Subcutaneous abdominal adipose tissue (tissue), 5 donors: ENCODE results near the gene CLSTN2.

Experiments
- H3K27ac ChIP-seq: one replicate; pipeline ENCODE4 v1.7.0; 2013; ENCODE audit warnings: low read depth, mild to moderate bottlenecking, inconsistent platforms, low read length, moderate library complexity
- H3K27me3 ChIP-seq, 5 donors: one replicate each; pipeline ENCODE4 v1.7.0; 2013; ENCODE audit warnings: low read length in 5 of 5, inconsistent platforms in 1 of 5; ENCODE audit not compliant: control insufficient read depth in 5 of 5, insufficient read depth in 4 of 5
- H3K36me3 ChIP-seq, 5 donors: one replicate each; pipeline ENCODE4 v1.7.0; 2013; ENCODE audit warnings: low read length in 5 of 5; ENCODE audit not compliant: control insufficient read depth in 5 of 5, insufficient read depth in 5 of 5
- H3K4me1 ChIP-seq, 5 donors: one replicate each; pipeline ENCODE4 v1.7.0; 2013; ENCODE audit warnings: low read length in 5 of 5, mild to moderate bottlenecking in 3 of 5, moderate library complexity in 1 of 5; ENCODE audit not compliant: control insufficient read depth in 5 of 5, insufficient read depth in 5 of 5
- H3K4me3 ChIP-seq, 5 donors: one replicate each; pipeline ENCODE4 v1.7.0; 2013; ENCODE audit warnings: low read length in 5 of 5, low read depth in 1 of 5
- H3K9ac ChIP-seq, 5 donors: one replicate each; pipeline ENCODE4 v1.7.0; 2013; ENCODE audit warnings: low read length in 5 of 5, mild to moderate bottlenecking in 4 of 5, moderate library complexity in 3 of 5
- H3K9me3 ChIP-seq, 5 donors: one replicate each; pipeline ENCODE4 v1.7.0; 2013; ENCODE audit warnings: low read length in 5 of 5; ENCODE audit not compliant: control insufficient read depth in 5 of 5
- donor health status: healthy.
- donor health status: healthy.
- donor health status: healthy.
- donor health status: healthy.
- donor health status: healthy.

The CLSTN2 gene

DNA sequence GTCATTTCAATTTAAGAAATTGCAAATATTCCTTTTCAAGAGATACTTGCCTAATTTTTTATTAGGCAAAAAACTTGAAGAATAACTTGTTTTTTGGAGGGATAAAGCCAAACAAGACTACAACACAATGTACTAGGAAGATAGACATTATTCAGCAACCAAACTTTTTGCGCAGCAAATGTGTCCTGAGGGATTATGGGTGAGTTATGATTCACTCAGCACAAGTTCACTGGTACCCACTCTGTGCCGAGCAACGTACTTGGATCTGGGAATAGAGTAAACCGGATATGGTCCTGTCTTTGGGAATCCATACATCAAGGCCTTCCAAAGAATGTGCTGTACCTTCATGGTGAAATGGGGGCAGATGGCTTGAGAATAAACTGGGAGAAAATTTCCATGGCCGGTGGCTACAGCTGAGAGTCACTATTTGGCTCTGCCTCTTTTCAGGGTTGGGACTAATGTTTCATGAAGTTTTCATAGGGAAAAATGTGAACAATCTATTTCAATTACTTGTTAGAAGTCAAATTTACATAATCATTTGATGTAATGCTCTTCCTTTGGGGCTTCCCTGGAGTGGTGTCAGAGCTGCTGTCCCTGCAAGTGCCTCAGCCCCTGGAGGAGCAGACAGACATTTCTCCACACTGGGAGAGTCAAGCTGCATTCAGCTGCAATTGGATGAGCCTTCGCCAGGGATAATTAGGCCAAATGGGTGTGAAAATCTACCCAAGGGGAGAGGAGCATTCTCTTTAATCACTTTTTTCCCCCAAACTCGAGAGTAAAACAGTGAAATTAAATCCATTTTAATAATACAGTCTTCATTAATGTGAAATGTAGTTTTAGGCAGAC lies 315.2 kb downstream of the CLSTN2 start:
- Histone ChIP-seq H3K36me3 (no peaks in the 10 kb centered on the region), H3K27me3 (no peaks in the 10 kb centered on the region), H3K27ac (no peak overlapping the region), H3K4me1 (peaks cover 3 to 23% (median 18%) of the 10 kb centered on the region in 5 donors), H3K9ac (no peak overlapping the region), H3K4me3 (no peak overlapping the region), H3K9me3 (no peaks in the 10 kb centered on the region)

- Histone ChIP-seq H3K4me3 (no peak overlapping the region), H3K4me1 (peaks cover 3 to 17% (median 13%) of the 10 kb centered on the region in 5 donors), H3K27me3 (no peaks in the 10 kb centered on the region), H3K9ac (no peak overlapping the region), H3K36me3 (no peaks in the 10 kb centered on the region), H3K27ac (no peak overlapping the region), H3K9me3 (no peaks in the 10 kb centered on the region)
Measured at GRCh38 chr3:140250945-140251344, 316.0 kb downstream of the CLSTN2 start.

DNA sequence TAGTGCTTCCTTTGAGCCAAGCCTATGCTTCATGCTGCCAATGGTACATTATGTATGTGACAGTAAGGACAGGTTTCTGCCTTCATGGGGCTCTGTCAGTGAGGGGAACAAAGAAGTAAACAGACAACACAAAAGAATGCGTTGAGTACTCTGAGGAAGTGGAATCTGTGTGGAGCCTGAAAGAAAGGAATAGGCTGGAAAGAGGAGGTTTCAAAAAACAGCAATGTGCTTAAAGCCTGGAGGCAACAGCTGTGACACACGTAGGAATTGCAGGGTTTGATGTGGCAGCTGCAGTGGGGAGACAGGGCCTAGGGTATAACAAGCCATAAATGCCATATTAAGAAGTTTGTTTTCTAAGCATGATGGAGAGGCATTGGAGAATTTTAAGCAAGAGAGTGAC lies 316.7 kb downstream of the CLSTN2 start:
- Histone ChIP-seq H3K27ac (no peak overlapping the region), H3K9me3 (no peaks in the 10 kb centered on the region), H3K4me1 (peaks cover 3 to 17% (median 13%) of the 10 kb centered on the region in 5 donors), H3K9ac (no peak overlapping the region), H3K27me3 (no peaks in the 10 kb centered on the region), H3K36me3 (no peaks in the 10 kb centered on the region), H3K4me3 (no peak overlapping the region)

- Histone ChIP-seq H3K4me3 (no peak overlapping the region), H3K4me1 (peaks cover 3 to 17% (median 13%) of the 10 kb centered on the region in 5 donors), H3K27me3 (no peaks in the 10 kb centered on the region), H3K36me3 (no peaks in the 10 kb centered on the region), H3K9ac (no peak overlapping the region), H3K27ac (no peak overlapping the region), H3K9me3 (no peaks in the 10 kb centered on the region)
Measured at GRCh38 chr3:140252812-140253656, 318.0 kb downstream of the CLSTN2 start.

GRCh38 chr3:140258222-140258724 lies 323.3 kb downstream of the CLSTN2 start:
- Histone ChIP-seq H3K4me3 (no peak overlapping the region), H3K9ac (no peak overlapping the region), H3K4me1 (no peaks in the 10 kb centered on the region), H3K36me3 (no peaks in the 10 kb centered on the region), H3K9me3 (no peaks in the 10 kb centered on the region), H3K27ac (no peak overlapping the region), H3K27me3 (no peaks in the 10 kb centered on the region)

DNA sequence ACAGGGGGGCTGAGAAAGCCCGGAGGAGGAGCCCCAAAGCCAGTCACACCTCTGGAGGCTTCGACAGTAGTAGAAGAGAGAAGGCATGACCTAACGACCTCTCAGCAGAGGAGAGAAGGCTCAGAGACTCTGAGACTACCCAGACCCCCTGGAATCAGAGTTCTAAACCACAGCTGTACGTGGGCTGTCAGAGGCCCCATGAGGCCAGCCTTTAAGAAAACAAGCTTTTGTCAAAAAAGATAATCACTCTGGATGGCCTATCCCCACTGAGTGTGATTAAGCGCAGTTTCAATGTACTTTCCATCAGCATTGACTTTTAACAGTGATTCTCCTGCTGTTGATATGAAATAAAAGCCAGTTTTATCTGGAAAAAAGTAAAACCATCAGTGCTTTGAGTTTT lies 330.3 kb downstream of the CLSTN2 start:
- Histone ChIP-seq H3K9ac (no peak overlapping the region), H3K27me3 (no peaks in the 10 kb centered on the region), H3K4me1 (peaks cover 0 to 5% (median 0%) of the 10 kb centered on the region in 5 donors), H3K27ac (no peak overlapping the region), H3K36me3 (no peaks in the 10 kb centered on the region), H3K9me3 (no peaks in the 10 kb centered on the region), H3K4me3 (no peak overlapping the region)

DNA sequence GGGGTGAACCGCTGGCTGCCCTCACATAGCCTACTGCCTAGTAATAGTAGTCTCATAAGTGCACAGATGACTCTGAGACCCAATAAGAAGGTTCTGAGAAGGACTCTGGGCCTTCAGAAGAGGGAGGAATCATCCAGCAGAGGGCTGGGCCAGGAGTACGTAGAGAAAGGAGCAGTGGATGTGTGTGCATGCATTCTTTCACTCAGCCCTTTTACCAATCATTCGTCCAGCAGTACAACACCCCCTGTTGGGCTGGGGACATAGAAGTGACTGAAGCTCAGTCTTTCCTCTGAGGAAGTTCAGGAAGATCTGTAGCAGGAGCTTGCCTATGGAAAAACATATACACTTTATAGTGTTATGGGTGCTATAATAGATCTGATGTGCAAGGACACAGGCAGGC lies 333.1 kb downstream of the CLSTN2 start:
- H3K27ac ChIP-seq: no peak overlapping the region
- H3K9ac ChIP-seq: no peak overlapping the region
- H3K36me3 ChIP-seq: no peaks in the 10 kb centered on the region
- H3K9me3 ChIP-seq: no peaks in the 10 kb centered on the region
- H3K4me1 ChIP-seq: peaks cover 0 to 5% (median 0%) of the 10 kb centered on the region in 5 donors
- no peaks in the 10 kb centered on the region for H3K27me3 ChIP-seq
- no peak overlapping the region for H3K4me3 ChIP-seq

DNA sequence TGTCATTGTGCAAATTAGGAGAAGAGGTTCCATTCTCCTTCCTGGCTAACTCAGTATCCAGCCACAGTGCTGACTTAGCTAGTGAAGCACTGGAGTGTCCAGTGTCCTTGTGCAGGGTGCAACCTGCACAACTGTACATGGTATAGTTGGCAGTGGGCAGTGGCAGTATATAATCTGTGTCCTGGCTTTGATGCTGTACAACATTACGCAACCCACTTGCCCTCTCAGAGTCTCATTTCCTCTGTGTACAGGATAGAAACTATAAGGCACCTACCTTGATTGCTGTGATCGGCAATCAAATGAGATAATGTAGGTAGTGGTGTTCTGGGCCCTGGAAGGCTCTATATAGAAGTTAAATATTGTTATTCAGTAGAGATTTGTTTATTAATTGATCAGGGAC lies 333.6 kb downstream of the CLSTN2 start:
- no peak overlapping the region for H3K4me3 ChIP-seq
- no peaks in the 10 kb centered on the region for H3K9me3 ChIP-seq
- H3K4me1 ChIP-seq: peaks cover 0 to 8% (median under 1%) of the 10 kb centered on the region in 5 donors
- H3K27ac ChIP-seq: no peak overlapping the region
- H3K36me3 ChIP-seq: no peaks in the 10 kb centered on the region
- H3K27me3 ChIP-seq: no peaks in the 10 kb centered on the region
- no peak overlapping the region for H3K9ac ChIP-seq

DNA sequence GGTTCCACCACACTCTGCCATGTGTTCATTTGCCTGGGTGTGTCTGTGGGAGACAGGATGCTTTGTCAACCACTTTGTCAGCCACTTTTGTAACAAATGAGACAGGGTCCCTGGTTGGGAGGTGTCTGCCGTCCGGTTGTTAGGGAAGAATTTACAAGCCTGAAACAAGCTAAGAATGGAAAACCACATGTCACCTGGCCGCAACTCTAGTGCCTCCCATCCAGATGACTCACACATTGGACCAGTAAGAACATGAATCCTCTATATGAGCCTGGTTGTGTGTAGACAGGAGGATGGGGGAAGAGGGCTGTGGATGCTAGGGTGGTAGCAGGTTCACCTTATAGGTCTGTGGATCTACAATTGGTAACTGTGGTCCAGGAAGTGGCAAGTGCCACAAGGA lies 335.3 kb downstream of the CLSTN2 start:
- H3K27me3 ChIP-seq: peaks cover 0 to 3% (median 0%) of the 10 kb centered on the region in 5 donors
- H3K4me1 ChIP-seq: peaks cover 0 to 13% (median 5%) of the 10 kb centered on the region in 5 donors
- no peak overlapping the region for H3K27ac ChIP-seq
- no peaks in the 10 kb centered on the region for H3K9me3 ChIP-seq
- no peak overlapping the region for H3K9ac ChIP-seq
- H3K36me3 ChIP-seq: no peaks in the 10 kb centered on the region
- H3K4me3 ChIP-seq: no peak overlapping the region
